GM21737 (cell line): ENCODE measurements around the gene ZBTB7A.

ENCODE experiments used
- ATAC-seq: cut with Tn5 transposase; IDR thresholded peaks from one replicate; pipeline ENCODE4 v1.9.1; 2021; ENCODE audit warnings: mild to moderate bottlenecking, moderate library complexity; ENCODE audit not compliant: unreplicated experiment

ZBTB7A gene

GRCh38 chr19:4057931-4058692, 8.6 kb downstream of the ZBTB7A start:
- no peak for ATAC-seq

- ATAC-seq, result no peak
These were observed 11.5 kb downstream of the ZBTB7A start for GRCh38 chr19:4055209-4055552.

- ATAC-seq, result no peak
These were observed 12.1 kb downstream of the ZBTB7A start for GRCh38 chr19:4054441-4055208.

- ATAC-seq, result no peak
These were observed 13.0 kb downstream of the ZBTB7A start for GRCh38 chr19:4053423-4054324.

- ATAC-seq, result no peak
These were observed 13.7 kb downstream of the ZBTB7A start for GRCh38 chr19:4052993-4053422.

DNA sequence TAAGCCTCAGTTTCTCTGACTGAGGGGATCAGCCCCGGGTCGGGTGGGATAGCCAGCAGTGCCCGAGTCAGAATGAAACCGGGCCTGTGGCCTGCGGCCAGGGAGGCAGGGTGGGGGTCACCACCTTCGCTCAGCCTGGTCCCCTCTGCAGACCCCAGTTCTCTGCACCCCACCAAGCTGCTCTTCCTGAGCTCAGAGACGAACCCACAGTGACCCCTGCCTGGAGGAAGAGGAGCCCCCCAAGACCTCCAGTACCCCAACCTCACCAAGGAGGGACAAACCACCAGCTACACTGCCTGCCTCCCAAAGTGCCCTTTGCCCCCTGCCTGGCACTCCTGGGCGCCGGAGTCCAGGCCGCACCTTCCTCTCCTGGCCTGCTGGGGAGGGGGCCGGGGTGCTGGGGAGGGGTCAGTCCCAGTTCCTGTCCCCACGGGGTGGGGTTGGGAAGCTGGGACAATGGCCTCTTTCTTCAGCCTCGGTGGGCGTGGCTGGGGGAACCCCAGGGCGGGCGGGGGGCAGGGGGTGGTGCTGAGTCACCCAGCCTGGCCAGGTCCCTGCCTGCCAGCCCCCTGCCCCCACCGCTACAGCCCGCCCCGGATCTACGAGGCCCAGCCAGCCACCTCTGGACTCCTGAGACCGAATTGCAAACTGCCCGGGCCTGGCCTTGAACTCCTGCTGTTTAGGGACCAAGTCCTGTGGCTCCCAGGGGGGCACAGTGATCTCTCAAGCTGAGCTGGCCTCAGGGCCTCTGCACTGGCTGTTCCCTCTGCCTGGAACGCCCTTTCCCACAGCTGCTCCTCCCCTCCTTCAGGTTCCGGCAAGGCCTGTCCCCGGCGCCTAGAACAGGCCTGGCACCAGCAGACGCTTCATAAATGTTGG, 14.3 kb downstream of the ZBTB7A start:
- no peak for ATAC-seq

DNA sequence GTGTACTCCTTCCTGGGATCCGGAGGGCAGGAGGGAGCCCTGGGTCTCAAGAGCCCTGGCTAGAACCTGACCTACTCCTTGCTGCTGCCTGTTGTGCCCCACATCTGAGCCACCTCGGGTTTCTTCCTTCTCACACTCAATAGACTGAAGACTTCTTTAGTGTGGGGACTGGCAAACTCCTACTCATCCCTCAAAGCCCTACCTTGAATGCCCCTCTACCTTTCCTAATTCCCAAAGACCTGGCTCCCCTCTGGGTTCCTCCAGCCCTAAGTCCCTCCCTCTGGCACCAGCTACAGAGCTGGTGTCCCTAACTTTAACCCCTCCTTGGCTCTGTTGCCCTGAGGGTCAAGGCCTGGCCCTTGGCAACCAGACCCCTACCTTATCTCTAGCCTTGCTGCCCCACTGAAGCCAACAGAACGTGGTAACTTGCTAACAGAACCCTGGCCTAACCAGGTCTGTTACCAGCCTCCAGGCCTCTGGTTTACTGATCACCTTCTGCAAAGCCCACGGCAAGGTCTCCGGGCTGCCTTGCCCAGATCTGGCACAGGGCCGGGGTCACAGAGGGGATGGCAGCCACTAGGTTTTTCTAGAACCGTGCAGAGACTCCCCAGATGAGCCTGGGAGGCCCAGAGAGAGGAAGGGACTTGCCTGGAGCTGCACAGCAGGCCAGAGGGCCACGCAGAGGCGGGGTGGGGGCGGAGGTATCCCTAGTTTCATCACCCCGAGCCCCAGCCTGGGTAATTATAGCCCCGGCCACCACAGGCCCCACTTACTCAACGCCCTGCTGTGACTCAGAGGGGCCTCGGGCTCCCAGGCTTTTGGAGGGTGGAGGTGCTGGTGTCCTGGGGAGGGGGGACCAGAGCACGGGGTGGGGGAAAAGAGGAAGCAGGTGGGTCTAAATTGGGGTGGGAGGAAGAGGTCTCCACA, 15.3 kb downstream of the ZBTB7A start:
- no peak for ATAC-seq

GRCh38 chr19:4049432-4049831, 17.3 kb downstream of the ZBTB7A start:
- ATAC-seq, result no peak

GRCh38 chr19:4046946-4047683, 19.6 kb downstream of the ZBTB7A start:
- no peak for ATAC-seq

GRCh38 chr19:4046362-4046691, 20.4 kb downstream of the ZBTB7A start:
- ATAC-seq, result no peak

DNA sequence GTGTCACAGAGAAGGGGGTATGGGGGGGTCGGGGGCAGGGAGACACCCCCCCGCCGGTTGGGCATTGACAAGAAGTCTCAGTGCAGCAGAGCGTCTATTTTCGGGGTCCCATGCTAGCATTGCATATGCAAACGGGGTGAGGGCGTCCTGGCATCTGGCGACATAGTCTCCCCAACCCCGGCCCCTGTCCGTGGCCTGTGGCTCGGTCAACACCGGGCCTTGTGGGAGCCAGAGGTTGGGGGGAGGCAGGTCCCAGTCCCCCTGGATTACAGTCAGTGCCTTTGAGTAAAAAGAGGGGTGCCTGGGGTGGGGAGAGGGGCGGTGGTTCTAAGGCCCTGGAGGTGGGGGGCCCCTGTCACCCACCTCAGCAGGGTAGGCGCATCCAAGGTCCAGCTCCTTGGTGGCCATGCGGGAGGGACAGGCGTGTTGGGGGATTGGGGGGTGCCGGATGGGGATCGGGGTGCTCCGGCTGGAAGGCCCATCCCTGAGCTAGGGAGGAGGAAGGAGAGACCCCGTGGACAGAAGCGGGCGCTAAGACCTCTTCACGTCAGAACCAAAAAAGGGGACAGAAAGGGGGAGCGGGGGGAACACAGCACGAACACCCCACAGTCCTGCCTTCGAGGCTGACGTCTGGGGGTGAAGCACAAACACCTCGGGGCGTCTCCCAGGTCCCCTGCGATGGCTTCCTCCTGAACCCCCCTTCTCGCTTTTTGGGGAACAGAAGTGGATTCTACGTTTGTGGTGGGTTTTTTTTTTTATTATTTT, 20.9 kb downstream of the ZBTB7A start:
- ATAC-seq, result no peak

DNA sequence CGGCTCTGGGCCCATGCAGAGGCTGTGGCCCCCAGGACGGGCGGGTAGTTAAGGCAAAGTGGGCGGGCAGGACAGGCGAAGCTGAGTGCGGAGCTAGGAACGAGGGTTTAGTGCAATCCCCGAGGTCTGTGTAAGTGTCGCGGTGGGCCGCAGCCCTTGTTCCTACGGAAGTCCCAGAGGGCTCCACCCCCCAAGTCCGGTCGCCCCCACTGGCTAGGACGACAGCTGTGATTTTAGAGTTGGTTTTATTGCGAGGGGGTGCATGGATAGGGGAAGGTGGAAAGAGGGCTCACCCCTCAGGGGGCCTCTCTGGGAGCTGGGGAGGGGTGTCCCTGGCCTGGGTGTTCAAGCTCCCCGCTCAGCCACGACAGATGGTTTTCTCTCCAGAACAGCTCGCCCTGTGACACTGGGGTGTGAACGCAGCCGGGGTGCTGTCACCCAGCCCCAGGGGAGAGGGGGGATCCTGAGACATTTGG, 21.7 kb downstream of the ZBTB7A start:
- no peak for ATAC-seq

GRCh38 chr19:4043966-4044715, 22.6 kb downstream of the ZBTB7A start:
- ATAC-seq, result no peak

- ATAC-seq, result no peak
These were observed 23.3 kb downstream of the ZBTB7A start for GRCh38 chr19:4043401-4043800.

DNA sequence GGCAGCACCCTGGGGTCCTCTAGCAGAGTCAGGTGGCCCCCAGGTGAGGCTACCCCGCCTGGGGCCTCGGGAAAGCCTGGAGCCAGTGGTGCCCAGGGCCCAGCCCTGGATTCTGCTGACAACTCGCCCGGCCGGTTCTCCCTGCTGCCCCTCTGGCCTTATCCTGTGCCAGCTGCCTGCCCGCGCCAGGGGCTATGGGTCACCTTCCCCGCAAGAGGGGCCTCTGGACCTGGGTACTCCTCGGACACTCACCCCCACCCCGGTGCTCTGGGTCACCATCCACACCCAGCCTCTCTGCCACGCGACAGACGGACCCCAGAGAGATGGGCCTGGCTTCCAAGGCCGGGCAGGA, 24.0 kb downstream of the ZBTB7A start:
- ATAC-seq, result no peak

DNA sequence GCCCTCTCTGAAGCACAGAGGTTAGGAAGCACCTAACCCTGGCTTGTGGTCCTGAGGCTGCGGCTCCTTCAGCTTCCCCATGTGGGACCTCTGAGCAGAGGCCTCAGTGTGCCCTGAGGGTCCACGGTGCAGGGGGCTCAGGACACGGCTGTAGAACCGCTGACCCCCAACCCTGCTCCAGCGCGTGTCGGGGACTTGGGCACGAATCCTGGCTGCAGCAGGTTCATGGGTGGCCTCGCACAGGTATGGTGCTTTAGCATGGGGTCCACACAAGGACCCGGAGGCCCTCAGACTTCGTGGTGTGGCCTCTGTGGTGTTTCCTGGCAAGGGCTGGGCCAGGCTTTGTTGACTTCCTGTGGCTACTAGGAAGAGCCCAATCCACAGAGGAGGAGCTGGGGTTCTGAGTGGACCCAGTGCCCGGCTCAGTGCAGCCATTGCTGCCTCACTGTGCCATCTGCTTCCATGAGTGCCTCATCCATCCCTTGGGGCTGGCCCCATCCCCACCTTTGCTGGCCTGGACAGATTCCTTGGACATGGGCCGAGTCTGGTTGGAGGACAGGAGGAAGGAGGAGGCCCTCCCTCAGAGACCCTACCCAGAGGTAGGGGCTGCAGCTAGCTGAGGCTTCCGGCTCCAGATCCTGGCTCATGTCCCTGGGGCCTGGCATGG, 24.5 kb downstream of the ZBTB7A start:
- no peak for ATAC-seq
